Upper lobe of left lung (tissue), 4 donors: ENCODE results near the gene STK26.

Source experiments
- CTCF ChIP-seq, 6 experiments: fragments of 450-650 bp in 4 of 6; fragments of 200-600 bp in 2 of 6; sonication (generic) in 2 of 6; IDR thresholded peaks; one replicate each; pipeline ENCODE4 v1.5.1; 2016 to 2019; ENCODE audit warnings: antibody characterized with exemption in 6 of 6
- EP300 ChIP-seq, 4 donors: sonication (generic); formaldehyde crosslinking; IDR thresholded peaks; one replicate each; pipeline ENCODE4 v1.5.1; 2017; ENCODE audit warnings: antibody characterized with exemption in 4 of 4, control low read depth in 2 of 4

GRCh38 chrX:132001127-132001526 lies 22.0 kb upstream of the STK26 start:
- TF ChIP-seq EP300 (IDR thresholded peaks at IDR 0.05) (no peak), CTCF (IDR thresholded peaks at IDR 0.05) (no peak)
